GM21723 (cell line): ENCODE results near the gene OR5AC2.
A peak's percentile ranks its signal among the peaks of the same experiment; 100 is the strongest.

Source experiments
- ATAC-seq: cut with Tn5 transposase; IDR thresholded peaks from one replicate; pipeline ENCODE4 v1.9.1; 2021; ENCODE audit warnings: mild to moderate bottlenecking, moderate library complexity; ENCODE audit not compliant: unreplicated experiment

OR5AC2 gene

DNA sequence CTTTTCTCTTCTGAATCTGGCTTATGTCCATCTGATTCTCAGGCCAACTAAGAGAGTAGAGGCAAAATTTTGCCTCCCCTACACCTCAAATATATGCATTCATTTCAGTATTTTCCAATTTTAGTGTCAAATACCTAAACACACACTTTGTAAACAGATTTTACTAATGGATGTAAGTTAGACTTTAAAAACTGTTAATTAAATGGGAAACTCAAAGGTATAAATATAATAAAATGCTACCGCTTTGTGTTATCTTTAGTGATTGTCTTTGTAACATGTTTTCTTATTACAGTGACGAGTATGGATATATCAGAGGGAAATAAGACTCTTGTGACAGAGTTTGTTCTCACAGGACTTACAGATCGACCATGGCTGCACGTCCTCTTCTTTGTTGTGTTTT, at the start of gene OR5AC2:
Gene OR5AC2 (plus strand): TSS at position 301 of the 400 bp plus-strand sequence. CDS start 0 bp downstream, at position 301.
- no peak for ATAC-seq

GRCh38 chr3:98038286-98038685, 48.7 kb upstream of the OR5AC2 start:
- no peak for ATAC-seq

DNA sequence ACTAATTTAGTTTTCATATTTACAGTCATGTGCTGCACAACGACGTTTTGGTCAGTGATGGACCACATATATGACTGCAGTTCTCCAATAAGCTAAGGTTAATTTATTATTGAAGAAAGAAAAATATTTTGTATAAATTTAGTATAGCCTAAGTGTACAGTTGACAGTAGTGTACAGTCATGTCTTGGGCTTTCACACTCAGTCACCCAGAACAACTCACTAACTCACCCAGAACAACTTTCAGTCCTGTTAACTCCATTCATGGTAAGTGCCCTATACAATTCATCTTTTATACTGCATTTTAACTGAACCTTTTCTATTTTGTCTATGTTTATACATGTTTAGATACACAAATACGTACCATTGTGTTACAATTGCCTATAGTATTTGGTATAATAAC, 48.1 kb upstream of the OR5AC2 start:
- peak; percentile 14 for ATAC-seq

DNA sequence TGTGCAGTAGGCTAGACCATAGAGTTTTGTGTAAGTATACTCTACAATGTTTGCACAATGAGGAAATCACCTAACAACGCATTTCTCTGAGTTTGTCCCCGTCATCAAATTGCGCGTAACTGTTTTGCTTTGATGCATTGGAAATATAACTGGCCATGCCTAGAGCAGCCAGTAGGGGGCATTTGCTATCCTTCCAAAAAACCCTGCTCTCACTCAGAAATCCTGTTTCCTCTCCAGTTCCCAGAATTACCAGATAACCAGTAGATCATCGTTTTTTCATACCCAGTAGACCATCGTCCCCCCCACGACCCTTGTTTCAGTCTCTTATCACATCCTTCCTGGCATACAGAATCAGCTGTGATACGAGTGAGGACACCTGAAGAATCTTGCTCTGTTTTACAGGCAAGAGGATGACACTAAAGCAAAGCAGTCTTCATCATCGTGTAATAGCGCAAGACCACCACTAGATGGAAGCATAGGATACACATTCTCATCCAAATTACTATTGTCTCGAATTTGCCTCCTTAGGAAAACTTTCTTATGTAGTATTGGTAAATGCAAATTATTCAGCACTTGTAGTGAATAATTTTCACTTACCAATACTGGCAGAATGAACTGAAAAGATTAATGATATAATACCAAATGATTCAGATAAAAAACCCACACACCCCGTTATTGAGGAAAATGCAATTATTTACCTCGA, 47.5 kb upstream of the OR5AC2 start:
- ATAC-seq = peak; percentile 97

GRCh38 chr3:98041350-98041749, 45.6 kb upstream of the OR5AC2 start:
- ATAC-seq = no peak

- ATAC-seq = no peak
Measured at GRCh38 chr3:98048586-98048985, 38.4 kb upstream of the OR5AC2 start.

DNA sequence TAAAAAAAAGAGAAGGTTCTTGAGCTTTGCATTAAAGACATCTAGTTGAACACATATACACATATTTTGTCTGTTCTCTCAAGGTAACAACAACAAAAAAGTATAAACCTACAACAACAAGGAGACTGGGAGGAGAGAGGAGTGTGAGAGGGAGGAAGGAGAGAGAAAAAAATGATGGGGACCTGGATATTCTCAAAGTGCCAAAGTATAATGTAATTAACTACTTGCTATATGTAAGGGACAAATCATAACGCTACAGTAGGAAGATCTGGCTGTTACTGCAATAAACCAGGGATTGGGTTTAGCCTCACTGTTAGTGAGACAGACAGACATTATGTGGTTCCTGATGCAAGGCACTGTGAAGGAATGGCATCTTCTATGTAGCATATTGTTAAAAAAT, 37.7 kb upstream of the OR5AC2 start:
- no peak for ATAC-seq

- no peak for ATAC-seq
Measured at GRCh38 chr3:98056035-98056434, 30.9 kb upstream of the OR5AC2 start.

DNA sequence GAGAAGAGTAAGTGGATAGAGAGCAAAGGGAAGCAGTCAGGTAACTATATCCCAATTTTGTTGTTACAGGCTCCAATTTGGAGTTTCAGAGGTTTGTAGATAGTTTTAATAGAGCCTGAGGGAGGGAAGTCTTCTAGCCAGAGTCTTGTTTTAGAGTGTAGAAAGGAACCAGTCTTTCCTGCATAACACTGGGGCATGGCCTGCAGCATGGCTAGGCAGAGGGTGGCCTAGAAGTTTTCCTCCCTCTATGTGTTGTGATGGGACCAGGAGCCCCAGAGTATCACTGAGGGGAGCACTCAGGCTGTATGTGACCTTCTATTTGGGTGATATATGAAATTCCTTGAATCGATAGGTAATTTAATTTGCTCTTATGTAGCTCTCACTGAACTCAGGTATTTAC, 29.3 kb upstream of the OR5AC2 start:
- no peak for ATAC-seq

GRCh38 chr3:98058244-98058960, 28.6 kb upstream of the OR5AC2 start:
- ATAC-seq = no peak

DNA sequence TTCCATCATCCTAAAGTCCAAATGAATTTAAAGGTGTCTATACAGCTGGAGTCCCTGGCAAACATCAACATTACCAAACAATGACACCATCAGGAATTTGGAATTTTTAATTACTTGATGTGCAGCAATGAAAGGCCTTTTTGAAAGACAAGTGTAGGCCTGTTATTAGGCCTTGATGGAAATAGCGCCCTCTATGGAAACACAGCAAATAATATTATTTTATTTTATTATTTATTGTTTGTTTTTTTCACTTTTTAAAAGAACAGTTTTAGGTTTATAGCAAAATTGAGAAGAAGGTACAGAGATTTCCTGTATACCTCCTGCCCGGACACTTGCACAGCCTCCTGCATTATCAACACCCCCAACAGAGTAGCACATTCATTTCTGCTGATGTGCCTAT, 18.1 kb upstream of the OR5AC2 start:
- no peak for ATAC-seq

GRCh38 chr3:98070840-98071239, 16.1 kb upstream of the OR5AC2 start:
- ATAC-seq = no peak

GRCh38 chr3:98073486-98073885, 13.5 kb upstream of the OR5AC2 start:
- ATAC-seq = no peak

DNA sequence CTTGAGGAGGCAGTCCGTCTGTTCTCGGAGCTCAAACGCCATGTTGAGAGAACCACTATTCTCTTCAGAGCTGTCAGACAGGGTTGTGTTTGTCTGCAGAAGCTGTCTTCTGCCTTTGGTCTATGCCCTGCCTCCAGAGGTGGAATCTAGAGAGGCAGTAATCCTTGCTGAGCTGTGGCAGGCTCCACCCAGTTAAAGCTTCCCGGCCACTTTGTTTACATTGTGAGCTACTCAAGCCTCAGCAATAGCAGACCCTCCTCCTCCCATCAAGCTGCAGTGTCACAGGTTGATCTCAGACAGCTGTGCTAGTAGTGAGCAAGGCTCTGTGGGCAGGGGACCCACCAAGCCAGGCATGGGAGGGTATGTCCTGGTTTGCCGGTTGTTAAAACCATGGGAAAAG, 8.9 kb downstream of the OR5AC2 start:
- ATAC-seq = no peak

- no peak for ATAC-seq
Measured at GRCh38 chr3:98099848-98100247, 12.9 kb downstream of the OR5AC2 start.

GRCh38 chr3:98108162-98108561, 21.2 kb downstream of the OR5AC2 start:
- no peak for ATAC-seq

DNA sequence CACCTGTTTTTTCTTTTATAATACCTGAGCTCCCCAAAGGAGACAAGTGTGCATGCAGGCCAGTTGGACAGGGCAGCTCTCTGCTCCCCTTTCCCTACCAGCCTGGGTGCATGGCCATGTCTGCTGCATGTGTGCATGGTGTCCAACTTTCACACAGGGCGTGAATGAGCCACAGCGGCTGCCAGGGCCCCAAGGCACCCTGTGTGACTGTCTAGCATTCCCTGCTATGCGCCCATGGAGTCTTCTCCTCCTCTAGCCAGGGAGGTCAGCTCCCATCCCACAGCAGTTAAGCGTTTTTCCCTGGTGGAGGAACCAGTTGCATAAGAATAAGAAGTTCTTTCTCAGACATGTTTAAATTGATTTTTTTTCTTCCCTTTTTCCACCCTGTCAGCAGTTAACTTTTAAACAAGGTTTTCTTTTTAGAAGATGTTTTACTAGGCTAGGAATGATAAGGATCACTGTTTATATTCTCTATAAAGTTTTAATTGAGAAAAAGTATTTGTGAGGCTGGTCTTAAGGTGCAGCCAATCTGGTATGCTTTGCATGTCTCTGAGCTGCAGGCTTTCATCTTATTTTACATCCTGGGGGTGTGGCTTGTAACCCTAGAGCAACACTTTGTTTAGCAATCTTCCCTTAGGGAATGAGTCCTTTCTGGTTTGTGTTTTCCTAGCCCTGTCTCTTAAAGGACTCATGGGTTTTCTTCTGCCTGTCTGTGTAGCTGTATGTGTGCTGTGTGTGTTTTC, 23.0 kb downstream of the OR5AC2 start:
- no peak for ATAC-seq

DNA sequence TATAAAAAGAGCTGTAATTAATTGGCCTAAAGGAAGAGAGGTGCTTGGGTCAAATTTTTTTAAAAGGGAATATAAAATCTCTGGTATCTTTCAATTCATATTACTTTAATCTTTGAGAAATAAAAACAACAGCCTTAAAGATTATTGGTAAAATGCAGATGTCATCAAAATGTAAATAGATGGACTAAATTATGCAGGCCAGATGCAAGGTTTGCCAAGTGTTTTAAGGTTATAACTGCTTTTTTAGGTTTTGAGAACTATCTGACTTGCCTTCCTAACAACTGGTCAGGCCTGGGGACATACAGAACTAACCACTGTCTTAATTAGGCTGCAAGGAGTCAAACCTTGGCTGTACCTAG, 23.6 kb downstream of the OR5AC2 start:
- ATAC-seq = no peak

- ATAC-seq = no peak
Measured at GRCh38 chr3:98114264-98114663, 27.3 kb downstream of the OR5AC2 start.

DNA sequence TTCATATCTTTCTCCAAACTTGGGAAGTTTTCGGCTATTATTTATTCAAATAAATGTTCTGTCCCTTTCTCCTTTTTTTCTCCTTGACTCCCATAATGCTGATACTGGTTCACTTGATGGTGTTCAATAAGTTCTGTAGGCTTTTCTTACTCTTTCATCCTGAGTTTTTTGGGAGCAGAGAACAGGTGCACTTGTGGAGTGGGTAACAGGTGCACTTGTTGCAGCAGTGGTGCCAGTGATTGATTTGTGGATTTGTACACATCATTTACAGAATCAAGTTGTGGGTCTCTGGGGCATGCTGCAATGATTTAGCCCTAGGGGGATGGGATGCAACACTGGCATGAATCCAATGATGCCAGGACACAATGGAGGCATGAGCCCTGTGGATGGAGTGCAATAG, 28.7 kb downstream of the OR5AC2 start:
- ATAC-seq = no peak

- ATAC-seq = no peak
Measured at GRCh38 chr3:98130421-98130820, 43.4 kb downstream of the OR5AC2 start, which contains the start of gene OR5H1. Gene OR5H1 (plus strand): TSS chr3:98130721. CDS start chr3:98132698, 1,977 bp downstream.

- ATAC-seq = no peak
Measured at GRCh38 chr3:98136631-98137030, 49.7 kb downstream of the OR5AC2 start.
